ENCODE results near the gene MAP3K19.

The MAP3K19 gene

GRCh38 chr2:135011633-135012032, 35.6 kb downstream of the MAP3K19 start:
- no peak overlapping the region for H3K4me3 ChIP-seq (ENCODE audit: low read depth, low read length)
- H3K9ac ChIP-seq (ENCODE audit: low read length): no peak overlapping the region
- no peaks in the 10 kb centered on the region for H3K36me3 ChIP-seq (ENCODE audit: control insufficient read depth, insufficient read depth, low read length)
- H3K27me3 ChIP-seq (ENCODE audit: control insufficient read depth, insufficient read depth, low read length): no peaks in the 10 kb centered on the region
- H3K9me3 ChIP-seq (ENCODE audit: control insufficient read depth, insufficient read depth, low read depth, low read length): peaks cover 6% of the 10 kb centered on the region; the same call in 1 of the 2 replicates
- H3K4me1 ChIP-seq (ENCODE audit: control insufficient read depth, insufficient read depth, low read length): no peaks in the 10 kb centered on the region; the same call in 1 of the 2 replicates
- H3K27ac ChIP-seq (ENCODE audit: low read depth, low read length): no peak overlapping the region

DNA sequence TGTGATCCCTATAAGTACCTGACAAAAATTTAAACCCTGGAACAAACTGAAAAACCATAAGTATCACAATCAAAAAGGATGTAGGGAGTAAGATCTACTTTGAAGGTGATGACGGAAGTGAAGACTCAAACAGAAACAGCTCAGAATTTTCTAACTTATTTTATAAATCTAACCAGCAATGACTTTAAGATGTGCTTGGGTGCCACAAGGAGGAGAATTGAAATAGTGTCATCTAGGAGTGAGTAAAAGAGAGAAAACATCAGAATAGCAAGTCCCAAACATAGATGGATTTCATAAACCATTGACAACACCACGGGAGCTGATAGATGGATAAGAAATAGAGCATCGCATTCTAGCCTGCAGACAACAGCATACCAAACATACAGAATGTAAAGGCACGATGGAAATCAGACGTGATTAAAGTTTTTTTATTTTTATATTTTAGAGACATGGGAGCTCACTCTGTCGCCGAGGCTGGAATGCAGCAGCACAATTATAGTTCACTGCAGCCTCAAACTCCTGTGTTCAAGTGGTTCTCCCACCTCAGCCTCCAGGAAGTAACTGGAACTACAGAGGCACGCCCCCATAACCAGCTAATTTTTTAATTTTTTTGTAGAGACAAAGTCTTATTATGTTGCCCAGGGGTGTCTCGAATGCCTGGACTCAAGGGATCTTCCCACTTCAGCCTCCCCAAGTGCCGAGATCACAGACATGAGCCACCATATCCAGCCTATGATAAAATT, 36.9 kb downstream of the MAP3K19 start:
- Histone ChIP-seq H3K27ac (ENCODE audit: low read depth, low read length) (no peak overlapping the region), H3K9ac (ENCODE audit: low read length) (no peak overlapping the region), H3K36me3 (ENCODE audit: control insufficient read depth, insufficient read depth, low read length) (no peaks in the 10 kb centered on the region), H3K4me3 (ENCODE audit: low read depth, low read length) (no peak overlapping the region), H3K27me3 (ENCODE audit: control insufficient read depth, insufficient read depth, low read length) (no peaks in the 10 kb centered on the region), H3K4me1 (ENCODE audit: control insufficient read depth, insufficient read depth, low read length) (no peaks in the 10 kb centered on the region; the same call in 1 of the 2 replicates), H3K9me3 (ENCODE audit: control insufficient read depth, insufficient read depth, low read depth, low read length) (no peaks in the 10 kb centered on the region)

DNA sequence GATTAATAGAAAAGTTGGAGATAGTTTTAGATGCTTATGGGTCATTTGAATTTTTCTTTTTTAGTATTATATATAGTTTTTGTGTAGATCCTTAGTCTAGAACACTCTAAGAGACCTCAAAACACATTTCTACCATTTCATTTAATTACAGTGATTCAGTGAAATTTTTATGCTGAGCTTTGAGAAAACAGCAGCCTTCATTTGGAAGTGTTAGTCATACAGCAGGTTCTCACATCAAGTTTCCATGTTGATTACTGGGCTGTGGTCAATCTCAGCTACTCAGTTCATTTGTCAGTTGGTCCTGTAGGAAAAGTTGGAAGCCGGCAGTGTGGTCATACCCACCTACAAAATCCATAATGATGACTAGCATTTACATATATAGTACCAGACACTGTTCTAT, 37.9 kb downstream of the MAP3K19 start:
- Histone ChIP-seq H3K27ac (ENCODE audit: low read depth, low read length) (no peak overlapping the region), H3K27me3 (ENCODE audit: control insufficient read depth, insufficient read depth, low read length) (peaks cover 10% of the 10 kb centered on the region), H3K36me3 (ENCODE audit: control insufficient read depth, insufficient read depth, low read length) (no peaks in the 10 kb centered on the region), H3K4me1 (ENCODE audit: control insufficient read depth, insufficient read depth, low read length) (no peaks in the 10 kb centered on the region; the same call in 1 of the 2 replicates), H3K9ac (ENCODE audit: low read length) (no peak overlapping the region), H3K9me3 (ENCODE audit: control insufficient read depth, insufficient read depth, low read depth, low read length) (no peaks in the 10 kb centered on the region), H3K4me3 (ENCODE audit: low read depth, low read length) (no peak overlapping the region)

DNA sequence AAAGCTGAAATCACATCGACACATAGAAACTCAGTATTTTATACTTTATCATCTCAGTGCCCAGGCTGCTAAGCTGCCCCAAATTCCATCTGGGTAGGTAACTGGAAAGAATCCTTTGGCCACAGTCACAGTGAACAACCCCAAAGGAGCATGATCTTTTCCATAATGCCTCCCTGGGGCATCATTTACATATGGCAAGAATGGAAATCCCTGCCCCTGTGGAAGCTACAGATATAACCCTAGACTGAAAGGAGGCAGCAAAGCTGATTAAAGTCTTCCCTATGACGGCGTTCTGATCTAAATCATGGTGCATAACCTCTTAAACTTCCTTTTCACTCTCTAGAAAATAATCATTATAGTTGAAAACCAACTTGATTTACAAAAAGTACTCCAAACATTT, 41.5 kb downstream of the MAP3K19 start:
- Histone ChIP-seq H3K4me3 (ENCODE audit: low read depth, low read length) (no peak overlapping the region), H3K27me3 (ENCODE audit: control insufficient read depth, insufficient read depth, low read length) (peaks cover 10% of the 10 kb centered on the region), H3K9me3 (ENCODE audit: control insufficient read depth, insufficient read depth, low read depth, low read length) (no peaks in the 10 kb centered on the region), H3K27ac (ENCODE audit: low read depth, low read length) (no peak overlapping the region), H3K4me1 (ENCODE audit: control insufficient read depth, insufficient read depth, low read length) (no peaks in the 10 kb centered on the region), H3K36me3 (ENCODE audit: control insufficient read depth, insufficient read depth, low read length) (no peaks in the 10 kb centered on the region), H3K9ac (ENCODE audit: low read length) (no peak overlapping the region)

DNA sequence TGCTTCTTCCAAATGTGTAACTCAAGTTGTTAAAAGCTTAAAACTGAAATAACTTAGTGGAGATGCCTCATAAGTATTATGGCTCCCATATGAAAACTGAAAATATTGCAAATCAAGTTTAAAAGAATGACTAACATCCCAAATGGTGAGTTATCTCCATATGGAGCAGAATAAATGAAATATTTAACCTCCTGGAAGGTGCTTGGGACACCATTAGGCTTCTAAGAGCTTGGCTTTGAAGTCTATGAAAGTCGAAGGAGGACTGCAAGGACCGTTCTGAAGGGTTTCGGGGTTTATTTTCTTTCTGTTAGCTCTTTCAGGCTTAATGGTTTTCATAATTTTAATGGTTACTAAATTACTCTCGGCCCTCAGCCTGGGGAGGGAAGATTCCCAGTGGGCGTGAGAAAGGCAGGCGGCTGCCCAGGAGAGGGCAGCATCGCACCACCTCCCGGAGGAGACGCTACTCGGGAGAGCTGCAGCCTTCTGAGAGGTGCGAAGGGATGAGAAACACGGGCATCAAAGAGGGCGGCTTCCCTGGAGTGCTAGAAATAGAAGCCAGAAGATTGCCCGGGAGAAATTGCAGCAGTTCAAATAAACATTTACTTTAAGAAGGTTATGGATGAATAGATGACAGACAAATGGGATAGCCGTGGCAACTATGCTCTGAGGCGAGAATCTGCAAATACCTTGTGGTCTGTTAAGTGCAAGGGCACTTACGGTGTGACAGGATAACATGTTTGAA, 43.1 kb downstream of the MAP3K19 start:
- Histone ChIP-seq H3K27ac (ENCODE audit: low read depth, low read length) (no peak overlapping the region), H3K9ac (ENCODE audit: low read length) (no peak overlapping the region), H3K4me3 (ENCODE audit: low read depth, low read length) (no peak overlapping the region), H3K9me3 (ENCODE audit: control insufficient read depth, insufficient read depth, low read depth, low read length) (no peaks in the 10 kb centered on the region), H3K36me3 (ENCODE audit: control insufficient read depth, insufficient read depth, low read length) (no peaks in the 10 kb centered on the region), H3K27me3 (ENCODE audit: control insufficient read depth, insufficient read depth, low read length) (peaks cover 10% of the 10 kb centered on the region), H3K4me1 (ENCODE audit: control insufficient read depth, insufficient read depth, low read length) (no peaks in the 10 kb centered on the region)

DNA sequence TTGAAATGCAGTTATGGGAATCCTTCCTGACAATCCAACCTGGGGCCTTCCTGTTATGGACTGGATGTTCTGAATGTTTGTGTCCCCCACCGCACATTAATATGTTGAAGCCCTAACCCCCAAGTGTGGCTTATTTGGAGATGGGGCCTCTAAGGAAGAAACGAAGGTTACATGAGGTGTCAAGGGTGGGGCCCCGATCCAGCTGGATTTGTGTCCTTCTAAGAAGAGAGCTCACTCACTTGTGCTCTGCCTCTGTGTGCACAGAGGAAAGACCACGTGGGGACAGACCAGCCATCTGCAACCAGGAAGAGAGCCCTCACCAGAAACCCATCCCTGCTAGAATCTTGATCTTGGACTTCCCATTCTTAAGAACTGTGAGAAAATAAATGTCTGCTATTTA, 44.4 kb downstream of the MAP3K19 start:
- Histone ChIP-seq H3K4me1 (ENCODE audit: control insufficient read depth, insufficient read depth, low read length) (no peaks in the 10 kb centered on the region), H3K27ac (ENCODE audit: low read depth, low read length) (no peak overlapping the region), H3K36me3 (ENCODE audit: control insufficient read depth, insufficient read depth, low read length) (no peaks in the 10 kb centered on the region), H3K4me3 (ENCODE audit: low read depth, low read length) (no peak overlapping the region), H3K27me3 (ENCODE audit: control insufficient read depth, insufficient read depth, low read length) (peaks cover 10% of the 10 kb centered on the region), H3K9me3 (ENCODE audit: control insufficient read depth, insufficient read depth, low read depth, low read length) (no peaks in the 10 kb centered on the region), H3K9ac (ENCODE audit: low read length) (no peak overlapping the region)

GRCh38 chr2:134999521-134999920, 47.7 kb downstream of the MAP3K19 start:
- Histone ChIP-seq H3K9ac (ENCODE audit: low read length) (no peak overlapping the region), H3K27me3 (ENCODE audit: control insufficient read depth, insufficient read depth, low read length) (peaks cover 2% of the 10 kb centered on the region), H3K4me3 (ENCODE audit: low read depth, low read length) (no peak overlapping the region), H3K36me3 (ENCODE audit: control insufficient read depth, insufficient read depth, low read length) (no peaks in the 10 kb centered on the region), H3K9me3 (ENCODE audit: control insufficient read depth, insufficient read depth, low read depth, low read length) (no peaks in the 10 kb centered on the region), H3K4me1 (ENCODE audit: control insufficient read depth, insufficient read depth, low read length) (no peaks in the 10 kb centered on the region), H3K27ac (ENCODE audit: low read depth, low read length) (no peak overlapping the region)

GRCh38 chr2:134988994-134989605, 58.1 kb downstream of the MAP3K19 start:
- no peaks in the 10 kb centered on the region for H3K4me1 ChIP-seq (ENCODE audit: control insufficient read depth, insufficient read depth, low read length)
- no peaks in the 10 kb centered on the region for H3K9me3 ChIP-seq (ENCODE audit: control insufficient read depth, insufficient read depth, low read depth, low read length)
- H3K9ac ChIP-seq (ENCODE audit: low read length): no peak overlapping the region
- peaks cover 11% of the 10 kb centered on the region; the same call in 1 of the 2 replicates for H3K27me3 ChIP-seq (ENCODE audit: control insufficient read depth, insufficient read depth, low read length)
- no peaks in the 10 kb centered on the region for H3K36me3 ChIP-seq (ENCODE audit: control insufficient read depth, insufficient read depth, low read length)
- no peak overlapping the region for H3K4me3 ChIP-seq (ENCODE audit: low read depth, low read length)
- no peak overlapping the region for H3K27ac ChIP-seq (ENCODE audit: low read depth, low read length)

DNA sequence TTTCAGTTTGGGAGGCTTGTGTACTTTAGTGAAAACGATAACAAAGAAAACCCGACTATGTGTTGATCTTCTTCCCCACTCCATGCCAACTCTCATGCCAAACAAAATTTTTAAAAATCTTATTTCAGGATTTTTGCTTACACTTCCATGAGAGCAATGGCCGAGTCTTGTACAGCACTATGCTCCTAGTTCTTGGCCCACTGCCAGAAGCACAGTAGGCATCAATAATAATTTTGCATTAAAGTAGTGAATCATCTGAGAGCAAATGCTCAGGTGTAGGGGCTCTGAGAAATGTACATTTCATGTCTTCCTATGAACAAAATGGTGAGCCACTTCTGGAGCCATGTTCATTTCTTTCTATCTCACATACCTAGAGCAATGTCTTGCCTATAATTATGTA, 62.2 kb downstream of the MAP3K19 start:
- H3K36me3 ChIP-seq (ENCODE audit: control insufficient read depth, insufficient read depth, low read length): no peaks in the 10 kb centered on the region
- peaks cover 11% of the 10 kb centered on the region; the same call in 1 of the 2 replicates for H3K27me3 ChIP-seq (ENCODE audit: control insufficient read depth, insufficient read depth, low read length)

DNA sequence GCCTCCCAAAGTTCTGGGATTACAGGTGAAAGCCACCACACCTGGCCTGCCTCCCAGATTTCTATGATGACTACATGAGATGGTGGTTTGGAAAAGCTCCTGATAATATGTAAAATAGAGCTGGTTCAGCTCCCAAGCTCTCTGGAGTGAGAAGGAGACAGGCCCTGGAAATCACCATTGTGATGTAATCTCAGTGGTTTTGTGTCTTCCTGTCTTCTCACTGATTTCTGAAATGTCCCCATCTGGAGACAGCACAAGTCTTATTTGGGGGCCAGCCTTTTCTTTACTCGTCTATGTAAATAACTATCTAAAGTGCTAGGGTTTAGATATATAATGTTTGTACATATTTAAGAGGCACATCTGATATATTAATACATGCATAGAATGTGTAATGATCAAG, 64.6 kb downstream of the MAP3K19 start:
- Histone ChIP-seq H3K4me1 (ENCODE audit: control insufficient read depth, insufficient read depth, low read length) (no peaks in the 10 kb centered on the region), H3K36me3 (ENCODE audit: control insufficient read depth, insufficient read depth, low read length) (no peaks in the 10 kb centered on the region), H3K4me3 (ENCODE audit: low read depth, low read length) (no peak overlapping the region), H3K9ac (ENCODE audit: low read length) (no peak overlapping the region), H3K27me3 (ENCODE audit: control insufficient read depth, insufficient read depth, low read length) (0 out of 2 replicates have a peak, but pooled peaks cover 7% of the 10 kb centered on the region), H3K27ac (ENCODE audit: low read depth, low read length) (no peak overlapping the region), H3K9me3 (ENCODE audit: control insufficient read depth, insufficient read depth, low read depth, low read length) (no peaks in the 10 kb centered on the region)

More for the DNA sequence above, 62.2 kb downstream of the MAP3K19 start:
- Histone ChIP-seq H3K27ac (ENCODE audit: low read depth, low read length) (no peak overlapping the region), H3K4me3 (ENCODE audit: low read depth, low read length) (no peak overlapping the region), H3K9ac (ENCODE audit: low read length) (no peak overlapping the region), H3K9me3 (ENCODE audit: control insufficient read depth, insufficient read depth, low read depth, low read length) (no peaks in the 10 kb centered on the region), H3K4me1 (ENCODE audit: control insufficient read depth, insufficient read depth, low read length) (no peaks in the 10 kb centered on the region)

GRCh38 chr2:134980639-134981038, 66.6 kb downstream of the MAP3K19 start:
- no peak overlapping the region for H3K9ac ChIP-seq (ENCODE audit: low read length)
- no peaks in the 10 kb centered on the region for H3K9me3 ChIP-seq (ENCODE audit: control insufficient read depth, insufficient read depth, low read depth, low read length)

More at GRCh38 chr2:134980639-134981038, 66.6 kb downstream of the MAP3K19 start:
- H3K4me1 ChIP-seq (ENCODE audit: control insufficient read depth, insufficient read depth, low read length): no peaks in the 10 kb centered on the region
- no peaks in the 10 kb centered on the region for H3K27me3 ChIP-seq (ENCODE audit: control insufficient read depth, insufficient read depth, low read length)
- H3K4me3 ChIP-seq (ENCODE audit: low read depth, low read length): no peak overlapping the region
- H3K36me3 ChIP-seq (ENCODE audit: control insufficient read depth, insufficient read depth, low read length): no peaks in the 10 kb centered on the region
- no peak overlapping the region for H3K27ac ChIP-seq (ENCODE audit: low read depth, low read length)

Data from HUES6 (cell line).